M059J (cell line): ENCODE measurements around the gene DMTF1. TPM values are rescaled to one million over a fixed set of nuclear protein-coding genes. Genes with fewer than 3 reads are reported as not detected.
"Not testable (repeated sequence)": the region's sequence is repeated elsewhere in the genome, so short reads cannot be mapped to it uniquely, and the experiment has no call there.

Experiments used
- DNase-seq: peaks from one replicate; pipeline ENCODE4 v3.0.0-alpha.2; 2012; ENCODE audit warnings: low read depth
- total RNA-seq: library from RNA; depleted of rRNA; stranded (reverse); fragments of >200 nt; shearing (Covaris generic); gene quantifications from 2 replicates; pipeline ENCODE4 v1.2.3, GENCODE V29; 2014

DMTF1 gene
- total RNA-seq, 1 experiment from 2014 or later, result 42.1 TPM

GRCh38 chr7:87193912-87194311, 41.7 kb downstream of the DMTF1 start:
- no peak for DNase-seq

DNA sequence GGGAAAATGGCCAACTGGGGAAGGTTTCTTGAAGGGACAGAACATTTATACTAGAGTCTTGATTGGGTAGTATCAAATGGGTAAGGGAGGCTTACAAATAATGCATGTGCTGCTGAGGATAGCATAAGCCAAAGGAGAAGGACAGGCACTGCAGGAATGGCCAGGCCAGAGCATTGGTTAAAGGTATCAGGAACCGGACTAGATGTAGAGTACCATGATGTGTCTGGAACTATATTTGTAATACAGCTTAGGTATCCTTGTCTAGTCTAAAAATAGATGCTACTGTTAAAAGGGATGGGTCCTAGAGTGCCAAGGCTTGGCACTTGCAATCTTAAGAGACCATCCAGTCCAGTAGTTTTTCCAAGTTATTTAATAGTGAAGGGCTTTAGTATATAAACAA, 47.0 kb downstream of the DMTF1 start:
- no peak for DNase-seq

DNA sequence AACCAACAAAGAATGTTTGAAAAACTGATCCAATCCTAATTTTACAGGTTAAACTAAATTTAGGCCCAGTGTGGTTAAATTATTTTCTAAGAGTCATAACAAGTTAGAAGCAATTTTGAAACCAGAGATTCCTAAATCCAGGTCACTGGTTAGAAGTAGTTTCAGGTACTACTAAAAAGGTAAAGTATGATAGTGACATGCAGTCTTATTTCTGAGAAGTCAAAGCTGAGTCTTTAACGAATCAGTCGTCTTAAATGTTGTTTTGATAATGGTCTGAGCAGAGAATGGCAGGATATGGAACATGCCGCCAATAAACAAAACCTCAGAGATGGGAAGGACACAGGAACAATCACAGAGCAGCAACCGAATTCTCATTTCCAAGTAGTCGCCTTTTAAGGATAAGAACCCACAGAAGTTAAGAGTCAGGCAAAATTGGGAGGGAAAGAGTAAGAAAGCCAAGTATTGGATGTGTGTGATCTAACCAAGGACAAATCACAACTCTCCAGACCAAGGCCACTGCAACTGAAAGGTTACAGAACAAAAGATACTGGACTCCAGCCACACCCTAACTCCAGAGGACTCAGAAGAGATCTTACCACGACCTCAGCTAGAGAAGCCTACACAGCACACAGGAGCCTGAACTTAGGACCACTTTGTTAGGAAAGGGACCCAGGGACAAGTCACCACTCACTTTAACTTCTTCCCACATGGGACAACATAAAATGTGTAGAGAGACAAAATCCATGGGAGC, 47.6 kb downstream of the DMTF1 start:
- no peak for DNase-seq

GRCh38 chr7:87202208-87202607, 50.0 kb downstream of the DMTF1 start:
- DNase-seq, result no peak

- no peak for DNase-seq
Observed at GRCh38 chr7:87202705-87203104, 50.5 kb downstream of the DMTF1 start.

DNA sequence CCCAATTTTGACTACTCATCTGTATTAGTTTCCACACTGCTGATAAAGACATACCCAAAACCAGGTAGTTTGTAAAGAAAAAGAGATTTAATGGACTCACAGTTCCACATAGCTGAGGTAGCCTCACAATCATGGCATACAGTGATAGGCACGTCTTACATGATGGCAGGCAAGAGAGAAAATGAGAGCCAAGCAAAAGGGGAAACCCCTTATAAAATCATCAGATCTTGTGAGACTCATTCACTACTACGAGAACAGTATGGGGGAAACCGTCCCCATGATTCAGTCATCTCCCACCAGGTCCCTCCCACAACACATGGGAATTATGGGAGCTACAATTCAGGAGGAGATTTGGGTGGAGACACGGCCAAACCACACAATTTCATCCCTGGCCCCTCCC, 51.7 kb downstream of the DMTF1 start:
- not testable (repeated sequence) for DNase-seq

GRCh38 chr7:87204933-87205332, 52.7 kb downstream of the DMTF1 start:
- DNase-seq, result no peak

DNA sequence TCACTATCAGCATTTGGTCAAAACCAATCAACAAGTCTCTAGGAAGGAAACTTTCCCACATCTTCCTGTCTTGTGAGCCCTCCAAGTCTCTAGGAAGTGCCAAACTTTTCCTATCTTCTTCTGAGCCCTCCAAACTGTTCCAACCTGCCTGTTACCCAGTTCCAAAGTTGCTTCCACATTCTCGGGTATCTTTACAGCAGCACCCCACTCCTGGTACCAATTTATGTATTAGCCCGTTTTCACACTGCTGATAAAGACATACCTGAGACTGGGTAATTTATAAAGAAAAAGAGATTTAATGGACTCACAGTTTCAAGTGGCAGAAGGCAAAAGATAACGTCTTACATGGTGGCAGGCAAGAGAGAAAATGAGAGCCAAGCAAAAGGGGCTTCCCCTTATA, 53.4 kb downstream of the DMTF1 start:
- not testable (repeated sequence) for DNase-seq

DNA sequence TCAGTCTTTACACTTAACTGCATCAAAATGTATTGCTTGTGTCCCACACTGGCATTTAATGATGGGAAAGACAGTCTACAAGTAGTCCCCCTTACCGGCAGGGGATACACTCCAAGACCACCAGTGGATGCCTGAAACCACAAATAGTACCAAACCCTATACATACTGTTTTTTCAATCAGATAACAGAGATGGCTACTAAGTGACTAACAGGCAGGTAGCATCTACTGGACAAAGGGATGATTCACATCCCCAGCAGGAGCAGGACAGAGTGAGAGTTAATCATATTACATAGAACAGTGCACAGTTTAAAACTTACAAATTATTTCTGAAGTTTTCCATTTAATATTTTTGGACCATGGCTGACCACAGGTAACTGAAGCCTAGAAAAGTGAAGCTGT, 54.1 kb downstream of the DMTF1 start:
- peak; percentile 52 for DNase-seq

- no peak for DNase-seq
Observed at GRCh38 chr7:87209295-87209924, 57.2 kb downstream of the DMTF1 start.

- no peak for DNase-seq
Observed at GRCh38 chr7:87210506-87210905, 58.3 kb downstream of the DMTF1 start.

GRCh38 chr7:87212498-87212897, 60.2 kb downstream of the DMTF1 start:
- DNase-seq, result no peak

DNA sequence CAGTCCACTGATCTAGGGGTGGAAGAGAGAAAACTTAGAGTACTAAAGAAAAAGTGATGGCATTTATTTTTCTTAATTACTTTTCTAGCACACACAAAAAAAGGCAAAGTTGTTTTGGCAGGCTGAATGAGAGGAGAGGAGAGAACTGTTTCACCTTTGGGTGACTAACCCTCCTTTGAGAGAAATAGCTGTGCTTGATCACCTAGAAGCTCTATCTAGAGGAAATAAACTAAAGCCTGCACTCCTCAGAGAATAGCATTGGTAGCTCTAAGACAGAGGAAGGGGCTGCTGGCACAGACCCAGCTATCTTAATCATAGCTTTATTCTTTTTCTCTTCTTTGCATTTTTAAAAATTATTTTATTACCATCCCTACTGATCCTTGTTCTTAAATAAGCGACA, 61.0 kb downstream of the DMTF1 start:
- DNase-seq, result no peak

- no peak for DNase-seq
Observed at GRCh38 chr7:87213811-87214210, 61.6 kb downstream of the DMTF1 start.

DNA sequence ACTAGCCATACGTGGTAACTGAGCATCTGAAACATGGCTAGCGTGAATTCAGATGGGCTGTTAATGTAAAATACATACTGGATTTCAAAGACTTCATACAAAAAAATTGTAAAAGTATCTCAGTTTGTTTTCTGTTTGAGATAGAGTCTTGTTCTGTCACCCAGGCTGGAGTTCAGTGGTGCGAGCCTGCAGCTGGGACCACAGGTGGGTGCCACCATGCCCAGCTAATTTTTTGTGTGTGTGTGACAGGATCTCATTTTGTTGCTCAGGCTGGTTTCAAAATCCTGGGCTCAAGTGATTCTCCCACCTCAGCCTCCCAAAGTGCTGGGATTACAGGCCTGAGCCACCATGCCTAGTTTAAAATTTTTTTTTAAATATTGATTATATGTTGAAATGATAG, 62.8 kb downstream of the DMTF1 start:
- no peak for DNase-seq

- DNase-seq, result no peak
Observed at GRCh38 chr7:87216701-87217508, 64.7 kb downstream of the DMTF1 start.

GRCh38 chr7:87217983-87218653, 65.9 kb downstream of the DMTF1 start:
- no peak for DNase-seq

- DNase-seq, result peak; percentile 58
Observed at GRCh38 chr7:87218796-87219544, 66.7 kb downstream of the DMTF1 start.

- DNase-seq, result peak; percentile 73
Observed at GRCh38 chr7:87219545-87220025, 67.3 kb downstream of the DMTF1 start, which contains the start of gene TMEM243. TMEM243 (minus strand) TSS chr7:87219732; CDS start chr7:87219503, 229 bp downstream.

DNA sequence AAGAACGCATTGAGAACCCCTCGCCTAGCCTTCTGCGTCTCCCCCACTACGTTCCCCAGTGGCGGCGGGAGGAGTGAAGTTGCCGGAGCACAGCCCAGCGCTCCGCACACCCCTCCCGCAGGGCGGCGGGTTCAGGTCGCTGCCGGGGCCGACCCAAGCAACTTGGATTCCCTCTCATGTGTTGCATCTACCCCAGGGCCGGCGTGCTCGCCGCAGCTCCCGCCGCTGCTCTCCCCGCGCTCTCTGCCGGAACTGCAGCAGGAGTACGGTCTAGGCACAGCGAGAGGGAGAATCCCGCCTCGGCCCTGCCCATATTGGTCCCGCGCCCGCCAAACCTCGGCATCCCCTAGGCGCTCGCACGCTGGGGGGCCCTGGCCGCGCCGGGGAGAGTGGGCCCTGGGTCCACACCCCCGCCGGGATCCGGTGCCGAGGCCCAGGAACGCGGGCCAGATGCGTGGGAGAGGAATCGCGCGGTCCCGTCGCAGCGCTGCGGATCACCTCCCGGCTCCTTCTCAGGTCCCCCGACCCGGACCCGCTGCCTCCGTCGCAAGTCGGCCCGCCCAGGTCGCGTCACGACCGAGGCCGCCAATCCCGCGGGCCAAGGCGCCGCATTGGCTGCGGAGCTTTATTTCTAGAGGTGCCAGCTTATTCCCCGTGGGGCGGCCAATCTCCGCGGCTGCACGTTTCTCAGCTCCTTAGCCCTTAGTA, 67.9 kb downstream of the DMTF1 start:
- peak; percentile 79 for DNase-seq
